ENCODE data around the gene ERCC6.

DNA sequence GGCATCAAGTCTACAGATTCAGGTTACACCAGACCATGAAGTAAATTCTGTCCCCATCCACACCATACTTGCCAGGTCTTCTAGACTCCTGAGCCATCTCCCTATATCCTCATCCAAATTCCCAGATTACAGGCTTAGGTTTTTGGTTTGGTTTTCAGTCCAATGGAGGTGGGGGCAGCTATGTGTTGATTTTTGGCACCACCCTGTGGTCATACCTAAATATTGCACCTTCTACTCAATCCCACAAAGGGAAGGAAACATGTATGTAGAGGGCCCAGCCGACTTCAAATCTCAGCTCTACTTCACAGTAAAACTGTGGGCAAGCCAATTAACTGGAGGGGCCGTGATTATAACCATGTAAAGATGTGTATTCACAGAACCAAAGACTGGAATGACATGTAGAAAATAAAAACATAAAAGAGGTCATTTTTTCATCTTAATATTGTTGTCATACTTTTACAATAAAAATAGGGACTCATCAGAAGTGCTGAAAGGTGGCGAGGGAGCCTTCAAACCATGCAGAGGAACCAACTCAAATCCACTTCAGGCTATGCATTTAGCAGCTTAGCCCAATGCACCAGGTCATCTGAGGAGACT lies 19.8 kb downstream of the ERCC6 start:
- TF ChIP-seq, protein P1, sequence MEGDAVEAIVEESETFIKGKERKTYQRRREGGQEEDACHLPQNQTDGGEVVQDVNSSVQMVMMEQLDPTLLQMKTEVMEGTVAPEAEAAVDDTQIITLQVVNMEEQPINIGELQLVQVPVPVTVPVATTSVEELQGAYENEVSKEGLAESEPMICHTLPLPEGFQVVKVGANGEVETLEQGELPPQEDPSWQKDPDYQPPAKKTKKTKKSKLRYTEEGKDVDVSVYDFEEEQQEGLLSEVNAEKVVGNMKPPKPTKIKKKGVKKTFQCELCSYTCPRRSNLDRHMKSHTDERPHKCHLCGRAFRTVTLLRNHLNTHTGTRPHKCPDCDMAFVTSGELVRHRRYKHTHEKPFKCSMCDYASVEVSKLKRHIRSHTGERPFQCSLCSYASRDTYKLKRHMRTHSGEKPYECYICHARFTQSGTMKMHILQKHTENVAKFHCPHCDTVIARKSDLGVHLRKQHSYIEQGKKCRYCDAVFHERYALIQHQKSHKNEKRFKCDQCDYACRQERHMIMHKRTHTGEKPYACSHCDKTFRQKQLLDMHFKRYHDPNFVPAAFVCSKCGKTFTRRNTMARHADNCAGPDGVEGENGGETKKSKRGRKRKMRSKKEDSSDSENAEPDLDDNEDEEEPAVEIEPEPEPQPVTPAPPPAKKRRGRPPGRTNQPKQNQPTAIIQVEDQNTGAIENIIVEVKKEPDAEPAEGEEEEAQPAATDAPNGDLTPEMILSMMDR (IDR thresholded peaks at IDR 0.05), result peak in 3 of 4 experiments; percentile 35 to 61 (median 45)
- TF ChIP-seq POLR2AphosphoS5 (IDR thresholded peaks at IDR 0.05), result no peak

Measured in sigmoid colon (tissue), 4 donors.